Uterus (tissue), 4 donors: ENCODE measurements around the gene ACTL6A. TPM values are rescaled to one million over a fixed set of nuclear protein-coding genes. Genes with fewer than 3 reads are reported as not detected.
"Not testable (repeated sequence)": the region's sequence is repeated elsewhere in the genome, so short reads cannot be mapped to it uniquely, and the experiment has no call there.

Experiments used
- DNase-seq, 2 donors: peaks; one replicate each; pipeline ENCODE4 v3.0.0-alpha.2; 2019 to 2020
- H3K27ac ChIP-seq, 2 donors: fragments of 200-600 bp; sonication (generic); 1 replicate in 1 of 2; 2 replicates in 1 of 2; pipeline ENCODE4 v1.5.1; 2016 to 2018
- H3K27me3 ChIP-seq, 2 donors: fragments of 200-600 bp; sonication (generic); one replicate each; pipeline ENCODE4 v1.5.1; 2018 to 2019; ENCODE audit warnings: control low read depth in 1 of 2
- H3K36me3 ChIP-seq, 2 donors: fragments of 200-600 bp; sonication (generic); one replicate each; pipeline ENCODE4 v1.5.1; 2019; ENCODE audit warnings: control low read depth in 1 of 2
- H3K4me1 ChIP-seq, 2 donors: fragments of 200-600 bp; sonication (generic); one replicate each; pipeline ENCODE4 v1.5.1; 2018 to 2019; ENCODE audit warnings: control low read depth in 1 of 2
- H3K4me3 ChIP-seq, 2 donors: fragments of 200-600 bp; sonication (generic); 1 replicate in 1 of 2; 2 replicates in 1 of 2; pipeline ENCODE4 v1.5.1; 2018 to 2019; ENCODE audit warnings: mild to moderate bottlenecking in 1 of 2
- H3K9me3 ChIP-seq, 2 donors: fragments of 200-600 bp; sonication (generic); one replicate each; pipeline ENCODE4 v1.5.1; 2019; ENCODE audit warnings: control low read depth in 1 of 2
- CTCF ChIP-seq, 4 experiments: fragments of 200-600 bp in 2 of 4; fragments of 450-650 bp in 2 of 4; sonication (generic) in 2 of 4; IDR thresholded peaks; one replicate each; pipeline ENCODE4 v1.5.1; 2016 to 2019; ENCODE audit warnings: antibody characterized with exemption in 4 of 4, mild to moderate bottlenecking in 2 of 4, moderate library complexity in 1 of 4
- POLR2A ChIP-seq, 2 donors: fragments of 450-650 bp; IDR thresholded peaks; one replicate each; pipeline ENCODE4 v1.6.1; 2016; ENCODE audit warnings: antibody characterized with exemption in 2 of 2, mild to moderate bottlenecking in 1 of 2, moderate library complexity in 1 of 2
- intact Hi-C: fragments of 100-400 bp; cut with DNase I; formaldehyde crosslinking; loops from one replicate; pipeline ENCODE4 v1.15.1; 2023; ENCODE audit warnings: low total_unique reads
- total RNA-seq, 4 donors: library from RNA; depleted of rRNA in 3 of 4; stranded (reverse); fragments of >200 nt in 3 of 4; gene quantifications; one replicate each; pipeline versions ENCODE4 v1.1.0 to v1.2.4, GENCODE V29; 2014 to 2023
- donor health status: DM: yes; HTN: yes; CAD: no.

Gene ACTL6A
- total RNA-seq = 10 to 100 TPM; 38.7 to 84.5 (median 51.2) TPM

GRCh38 chr3:179562591-179563270, at the start of gene ACTL6A:
ACTL6A (plus strand) TSS chr3:179562926; CDS start chr3:179563093, 167 bp downstream.
- intact Hi-C loops = loop anchor here (10.0 kb wide), 1 partner anchor 108 kb away; the partner anchor contains the start of gene GNB4
- TF ChIP-seq CTCF (IDR thresholded peaks at IDR 0.05) (peak in 1 of 4 experiments; percentile 26), POLR2A (IDR thresholded peaks at IDR 0.05) (peak; percentile 63 to 68)
- Histone ChIP-seq H3K4me3 (peak within 1 kb of the TSS; percentile 71 to 93), H3K27me3 (no peaks in the 10 kb centered on the region), H3K36me3 (no peaks in the 10 kb centered on the region), H3K4me1 (peaks cover 4 to 9% of the 10 kb centered on the region in 2 donors), H3K27ac (peak within 1 kb of the TSS; percentile 81 to 85), H3K9me3 (no peaks in the 10 kb centered on the region)
- peak; percentile 100 for DNase-seq

GRCh38 chr3:179513862-179514261, 48.9 kb upstream of the ACTL6A start:
- no peak overlapping the region for H3K27ac ChIP-seq
- no peaks in the 10 kb centered on the region for H3K27me3 ChIP-seq
- H3K36me3 ChIP-seq = no peaks in the 10 kb centered on the region
- H3K4me3 ChIP-seq = no peak overlapping the region
- intact Hi-C loops = no loop called here
- TF ChIP-seq CTCF (IDR thresholded peaks at IDR 0.05) (no peak), POLR2A (IDR thresholded peaks at IDR 0.05) (no peak)
- no peak for DNase-seq
- no peaks in the 10 kb centered on the region for H3K4me1 ChIP-seq
- no peaks in the 10 kb centered on the region for H3K9me3 ChIP-seq

GRCh38 chr3:179516461-179517251, 46.1 kb upstream of the ACTL6A start:
- H3K27ac ChIP-seq, H3K4me3 ChIP-seq, intact Hi-C loops, DNase-seq, H3K36me3 ChIP-seq, H3K9me3 ChIP-seq, H3K4me1 ChIP-seq, H3K27me3 ChIP-seq: not testable (repeated sequence)

GRCh38 chr3:179526482-179526881, 36.2 kb upstream of the ACTL6A start:
- intact Hi-C loops = no loop called here
- Histone ChIP-seq H3K36me3 (no peaks in the 10 kb centered on the region), H3K4me3 (no peak overlapping the region), H3K27ac (peak overlapping the region; percentile 8 to 61), H3K27me3 (no peaks in the 10 kb centered on the region), H3K9me3 (no peaks in the 10 kb centered on the region), H3K4me1 (no peaks in the 10 kb centered on the region)
- no peak for DNase-seq
- TF ChIP-seq CTCF (IDR thresholded peaks at IDR 0.05) (no peak), POLR2A (IDR thresholded peaks at IDR 0.05) (no peak)

- TF ChIP-seq POLR2A (IDR thresholded peaks at IDR 0.05) (no peak), CTCF (IDR thresholded peaks at IDR 0.05) (no peak)
- peak; percentile 46 to 72 for DNase-seq
- no peak overlapping the region for H3K4me3 ChIP-seq
Measured at GRCh38 chr3:179526989-179527391, 35.7 kb upstream of the ACTL6A start.

More at GRCh38 chr3:179526989-179527391, 35.7 kb upstream of the ACTL6A start:
- Histone ChIP-seq H3K4me1 (no peaks in the 10 kb centered on the region), H3K36me3 (no peaks in the 10 kb centered on the region), H3K9me3 (no peaks in the 10 kb centered on the region), H3K27ac (peak overlapping the region; percentile 8 to 61), H3K27me3 (no peaks in the 10 kb centered on the region)
- intact Hi-C loops = no loop called here
